ENCODE results near the gene MMAB. TPM values are rescaled to one million over a fixed set of nuclear protein-coding genes. Genes with fewer than 3 reads are reported as not detected.

MMAB gene
- total and polyA plus RNA-seq, 8 donors: 6.2 to 71.2 (median 29.8) TPM

- TF ChIP-seq EP300 (IDR thresholded peaks at IDR 0.05): no peak
- no peak for TF ChIP-seq POLR2AphosphoS5 (IDR thresholded peaks at IDR 0.05)
- TF ChIP-seq POLR2A (IDR thresholded peaks at IDR 0.05): no peak
- TF ChIP-seq CTCF (IDR thresholded peaks at IDR 0.05): no peak
- Histone ChIP-seq H3K9me3 (no peaks in the 10 kb centered on the region), H3K4me3 (no peak overlapping the region), H3K36me3 (peaks cover 31 to 95% (median 92%) of the 10 kb centered on the region in 4 donors), H3K4me1 (no peaks in the 10 kb centered on the region), H3K27ac (no peak overlapping the region), H3K27me3 (no peaks in the 10 kb centered on the region)
- WGBS, 5 donors: 90 to 97% (median 95%) methylated on average over 2 of the region's 2 CpGs
- no peak for DNase-seq
- intact Hi-C loops (cut with DNase I; ENCODE audit: low total_unique reads): no loop called here
These were observed 10.4 kb upstream of the MMAB start for GRCh38 chr12:109583733-109584132.

GRCh38 chr12:109582636-109583035, 9.3 kb upstream of the MMAB start:
- no peaks in the 10 kb centered on the region for H3K4me1 ChIP-seq
- WGBS, 5 donors: 82 to 91% (median 87%) methylated on average over 5 of the region's 5 CpGs
- H3K27ac ChIP-seq: no peak overlapping the region
- no peaks in the 10 kb centered on the region for H3K27me3 ChIP-seq
- no peak for TF ChIP-seq CTCF (IDR thresholded peaks at IDR 0.05)
- no peak for TF ChIP-seq EP300 (IDR thresholded peaks at IDR 0.05)
- TF ChIP-seq POLR2AphosphoS5 (IDR thresholded peaks at IDR 0.05): no peak
- intact Hi-C loops (cut with DNase I; ENCODE audit: low total_unique reads): no loop called here
- peaks cover 28 to 95% (median 92%) of the 10 kb centered on the region in 4 donors for H3K36me3 ChIP-seq
- H3K4me3 ChIP-seq: no peak overlapping the region
- no peaks in the 10 kb centered on the region for H3K9me3 ChIP-seq
- no peak for DNase-seq

GRCh38 chr12:109581856-109582255, 8.6 kb upstream of the MMAB start:
- Histone ChIP-seq H3K27me3 (no peaks in the 10 kb centered on the region), H3K4me3 (no peak overlapping the region), H3K9me3 (no peaks in the 10 kb centered on the region), H3K36me3 (peaks cover 36 to 95% (median 92%) of the 10 kb centered on the region in 4 donors), H3K4me1 (no peaks in the 10 kb centered on the region), H3K27ac (no peak overlapping the region)
- intact Hi-C loops (cut with DNase I; ENCODE audit: low total_unique reads): no loop called here
- no peak for DNase-seq
- 64 to 85% (median 77%) methylated on average over 8 of the region's 8 CpGs for WGBS, 5 donors
- TF ChIP-seq CTCF (IDR thresholded peaks at IDR 0.05) (no peak), EP300 (IDR thresholded peaks at IDR 0.05) (no peak), POLR2A (IDR thresholded peaks at IDR 0.05) (no peak), POLR2AphosphoS5 (IDR thresholded peaks at IDR 0.05) (no peak)

- TF ChIP-seq POLR2A (IDR thresholded peaks at IDR 0.05) (no peak), EP300 (IDR thresholded peaks at IDR 0.05) (no peak), POLR2AphosphoS5 (IDR thresholded peaks at IDR 0.05) (no peak), CTCF (IDR thresholded peaks at IDR 0.05) (no peak)
- Histone ChIP-seq H3K9me3 (no peaks in the 10 kb centered on the region), H3K4me3 (no peak overlapping the region), H3K4me1 (no peaks in the 10 kb centered on the region), H3K36me3 (peaks cover 34 to 95% (median 92%) of the 10 kb centered on the region in 4 donors), H3K27me3 (no peaks in the 10 kb centered on the region), H3K27ac (no peak overlapping the region)
- 88 to 95% (median 93%) methylated on average over 13 to 18 of the region's 18 CpGs for WGBS, 5 donors
- no peak for DNase-seq
- intact Hi-C loops (cut with DNase I; ENCODE audit: low total_unique reads): no loop called here
These were observed 8.0 kb upstream of the MMAB start for GRCh38 chr12:109581334-109581691.
